SK-N-SH (cell line): ENCODE results near the gene TMEM145. TPM values are rescaled to one million over a fixed set of nuclear protein-coding genes. Genes with fewer than 3 reads are reported as not detected.

Experiments
- CTCF ChIA-PET: fragments of 300-600, 350-600 bp; formaldehyde crosslinking; extraction: SDS; loops from one replicate; lab custom pipeline; 2021; lab: Yijun Ruan, JAX
- POLR2A ChIA-PET: fragments of 350-600 bp; sonication (Branson Sonifier 250); formaldehyde crosslinking; extraction: SDS; loops from one replicate; lab custom pipeline; 2020; ENCODE audit warnings: antibody characterized with exemption, inconsistent platforms; lab: Yijun Ruan, JAX
- DNase-seq: peaks from one replicate; pipeline ENCODE4 v3.0.0; 2012
- H2AFZ ChIP-seq: fragments of 200-600 bp; sonication (generic); 2 replicates; pipeline ENCODE4 v1.8.1; 2016; ENCODE audit warnings: antibody characterized with exemption, mild to moderate bottlenecking, low read depth
- H3F3A ChIP-seq: fragments of 200-600 bp; sonication (generic); replicated peaks from 2 replicates; pipeline ENCODE3; 2016; ENCODE audit warnings: antibody characterized with exemption, mild to moderate bottlenecking; ENCODE audit not compliant: insufficient read depth
- H3K27ac ChIP-seq, 2 experiments: fragments of 200-500 bp in 1 of 2; fragments of 200-600 bp in 1 of 2; sonication (Bioruptor generic) in 1 of 2; sonication (generic), shearing (Covaris generic) in 1 of 2; 2 replicates each; pipeline versions ENCODE4 v1.5.1 to v1.6.1; 2014 to 2016; ENCODE audit warnings: low read depth in 2 of 2, inconsistent platforms in 1 of 2, low read length in 1 of 2, mild to moderate bottlenecking in 1 of 2, mixed read lengths in 1 of 2
- H3K27me3 ChIP-seq: fragments of 200-600 bp; sonication (generic), shearing (Covaris generic); 2 replicates; pipeline ENCODE4 v1.6.1; 2016; ENCODE audit warnings: mixed run types; ENCODE audit not compliant: insufficient read depth
- H3K36me3 ChIP-seq, 2 experiments: fragments of 200-500 bp in 1 of 2; fragments of 200-600 bp in 1 of 2; sonication (Bioruptor generic) in 1 of 2; sonication (generic) in 1 of 2; replicated peaks in 1 of 2; 2 replicates each; pipeline versions ENCODE3 to v1.5.1; 2014 to 2016; ENCODE audit warnings: low read length in 1 of 2, mild to moderate bottlenecking in 1 of 2; ENCODE audit not compliant: insufficient read depth in 2 of 2, control insufficient read depth in 1 of 2
- H3K4me1 ChIP-seq, 2 experiments: fragments of 200-500 bp in 1 of 2; fragments of 200-600 bp in 1 of 2; sonication (Bioruptor generic) in 1 of 2; sonication (generic), shearing (Covaris generic) in 1 of 2; 2 replicates each; pipeline versions ENCODE4 v1.5.1 to v1.6.1; 2014 to 2016; ENCODE audit warnings: low read depth in 1 of 2, low read length in 1 of 2, mixed run types in 1 of 2; ENCODE audit not compliant: insufficient read depth in 2 of 2, control insufficient read depth in 1 of 2
- H3K4me2 ChIP-seq: fragments of 200-600 bp; sonication (generic), shearing (Covaris generic); 2 replicates; pipeline ENCODE4 v1.6.1; 2017; ENCODE audit warnings: mixed run types
- H3K4me3 ChIP-seq, 2 experiments: fragments of 200-500 bp in 1 of 2; fragments of 200-600 bp in 1 of 2; sonication (Bioruptor generic) in 1 of 2; sonication (generic), shearing (Covaris generic) in 1 of 2; 2 replicates each; pipeline versions ENCODE4 v1.5.1 to v1.8.1; 2014 to 2016; ENCODE audit warnings: low read depth in 2 of 2, inconsistent platforms in 1 of 2, low read length in 1 of 2, mild to moderate bottlenecking in 1 of 2, mixed read lengths in 1 of 2, moderate library complexity in 1 of 2
- H3K79me2 ChIP-seq: fragments of 200-600 bp; sonication (generic); 2 replicates; pipeline ENCODE4 v1.8.1; 2017; ENCODE audit warnings: mild to moderate bottlenecking; ENCODE audit not compliant: insufficient read depth
- H3K9ac ChIP-seq: fragments of 200-600 bp; sonication (generic); 2 replicates; pipeline ENCODE4 v1.6.1; 2017; ENCODE audit warnings: mixed run types
- H3K9me2 ChIP-seq: fragments of 200-600 bp; sonication (generic); 2 replicates; pipeline ENCODE4 v1.6.1; 2017; ENCODE audit warnings: mixed run types
- H3K9me3 ChIP-seq: fragments of 200-600 bp; sonication (generic); 2 replicates; pipeline ENCODE4 v1.6.1; 2017; ENCODE audit warnings: mixed run types, mild to moderate bottlenecking, moderate library complexity
- H4K20me1 ChIP-seq: fragments of 200-600 bp; sonication (generic); 2 replicates; pipeline ENCODE4 v1.6.1; 2017; ENCODE audit warnings: mild to moderate bottlenecking, mixed run types; ENCODE audit not compliant: insufficient read depth
- CHD2 ChIP-seq: fragments of 150-350 bp; IDR thresholded peaks from 2 replicates; pipeline ENCODE4 v1.6.1; 2018; ENCODE audit warnings: low read length; ENCODE audit not compliant: partially characterized antibody
- ELF1 ChIP-seq: IDR thresholded peaks from 2 replicates; pipeline ENCODE4 v1.4.0; 2012
- EP300 ChIP-seq, 2 experiments: IDR thresholded peaks; 2 replicates each; pipeline versions ENCODE4 v1.4.0 to v1.6.1; 2012; ENCODE audit warnings: borderline replicate concordance in 1 of 2, low read depth in 1 of 2, low read length in 1 of 2
- EZH2phosphoT487 ChIP-seq: fragments of 200-600 bp; sonication (generic); IDR thresholded peaks from 2 replicates; pipeline ENCODE4 v1.6.1; 2017; ENCODE audit warnings: low read depth, mixed run types, mild to moderate bottlenecking, antibody characterized with exemption, moderate library complexity, borderline replicate concordance
- FOSL2 ChIP-seq: IDR thresholded peaks from 2 replicates; pipeline ENCODE4 v1.4.0; 2012; ENCODE audit warnings: low read depth, mild to moderate bottlenecking, moderate library complexity, borderline replicate concordance
- FOXJ3 ChIP-seq: sonication (generic); formaldehyde crosslinking; IDR thresholded peaks from 2 replicates; pipeline ENCODE4 v1.5.1; 2020; ENCODE audit warnings: mild to moderate bottlenecking, missing genetic modification reagents
- FOXM1 ChIP-seq: IDR thresholded peaks from 2 replicates; pipeline ENCODE4 v1.4.0; 2012; ENCODE audit warnings: low read depth, mild to moderate bottlenecking
- GABPA ChIP-seq: IDR thresholded peaks from 2 replicates; pipeline ENCODE4 v1.4.0; 2012; ENCODE audit warnings: low read depth, mild to moderate bottlenecking
- GATA2 ChIP-seq: sonication (generic); formaldehyde crosslinking; IDR thresholded peaks from 2 replicates; pipeline ENCODE4 v1.5.0; 2020; ENCODE audit warnings: mild to moderate bottlenecking, missing genetic modification reagents
- JUND ChIP-seq: IDR thresholded peaks from 2 replicates; pipeline ENCODE4 v1.4.0; 2012
- MEF2A ChIP-seq: IDR thresholded peaks from 2 replicates; pipeline ENCODE4 v1.4.0; 2012; ENCODE audit warnings: low read depth, borderline replicate concordance
- NFIC ChIP-seq: IDR thresholded peaks from 2 replicates; pipeline ENCODE4 v1.4.0; 2012; ENCODE audit warnings: borderline replicate concordance
- NRF1 ChIP-seq: IDR thresholded peaks from 2 replicates; pipeline ENCODE4 v1.6.1; 2012; ENCODE audit warnings: low read depth, mild to moderate bottlenecking, low read length
- POLR2AphosphoS5 ChIP-seq: IDR thresholded peaks from 2 replicates; pipeline ENCODE4 v1.6.1; 2012; ENCODE audit warnings: low read depth, low read length
- RAD21 ChIP-seq: IDR thresholded peaks from 2 replicates; pipeline ENCODE4 v1.6.1; 2012; ENCODE audit warnings: mild to moderate bottlenecking, low read length
- RCOR1 ChIP-seq: fragments of 150-350 bp; IDR thresholded peaks from 2 replicates; pipeline ENCODE4 v1.6.1; 2017; ENCODE audit warnings: antibody characterized with exemption, low read length
- REST ChIP-seq: IDR thresholded peaks from 2 replicates; pipeline ENCODE4 v1.6.1; 2012; ENCODE audit warnings: mild to moderate bottlenecking, low read depth, low read length, moderate library complexity
- RFX5 ChIP-seq: IDR thresholded peaks from 2 replicates; pipeline ENCODE4 v1.6.1; 2012; ENCODE audit warnings: mild to moderate bottlenecking, improper control_type of control experiment, low read length
- RXRA ChIP-seq: IDR thresholded peaks from 2 replicates; pipeline ENCODE4 v1.4.0; 2012; ENCODE audit warnings: low read depth, mild to moderate bottlenecking, borderline replicate concordance
- SIN3A ChIP-seq: IDR thresholded peaks from 2 replicates; pipeline ENCODE4 v1.6.1; 2012; ENCODE audit warnings: low read depth, mild to moderate bottlenecking, low read length, moderate library complexity, borderline replicate concordance
- TCF12 ChIP-seq: IDR thresholded peaks from 2 replicates; pipeline ENCODE4 v1.4.0; 2012
- TEAD4 ChIP-seq: IDR thresholded peaks from 2 replicates; pipeline ENCODE4 v1.4.0; 2012; ENCODE audit warnings: mild to moderate bottlenecking, borderline replicate concordance; ENCODE audit not compliant: insufficient read depth
- USF2 ChIP-seq: fragments of 150-350 bp; IDR thresholded peaks from 2 replicates; pipeline ENCODE4 v1.6.1; 2017; ENCODE audit warnings: antibody characterized with exemption, low read length, low read depth, borderline replicate concordance
- YY1 ChIP-seq: IDR thresholded peaks from 2 replicates; pipeline ENCODE4 v1.4.0; 2012; ENCODE audit warnings: low read depth, mild to moderate bottlenecking
- WGBS: methylation state at CpG from one replicate; pipeline ENCODE4 v1.1.6; 2017; ENCODE audit warnings: low lambda C conversion rate; 5-methylcytosine and 5-hydroxymethylcytosine counted together
- polyA plus RNA-seq, 3 experiments: library from polyadenylated mRNA; depleted of rRNA; stranded (reverse); fragments of >200 nt; gene quantifications; 2 replicates each; pipeline ENCODE4 v1.2.3, GENCODE V29; 2012
- TF ChIP-seq, protein P1 (sequence below): IDR thresholded peaks from 2 replicates; pipeline ENCODE4 v1.4.0; 2012; ENCODE audit warnings: low read depth, borderline replicate concordance
- TF ChIP-seq, protein P2 (sequence below): fragments of 150-350 bp; IDR thresholded peaks from 2 replicates; pipeline ENCODE4 v1.6.1; 2016; ENCODE audit warnings: mild to moderate bottlenecking, low read depth, low read length
- TF ChIP-seq, protein P3 (sequence below): IDR thresholded peaks from 2 replicates; pipeline ENCODE4 v1.4.0; 2012; ENCODE audit warnings: low read depth

TMEM145 gene
- polyA plus RNA-seq, 1 of the 3 experiments (the other 2 are of a cell fraction), result 2.0 TPM

GRCh38 chr19:42268142-42268703, 44.9 kb upstream of the TMEM145 start:
- Histone ChIP-seq H3K9me3 (no peaks in the 10 kb centered on the region), H3K4me2 (peak overlapping the region; percentile 84), H4K20me1 (no peaks in the 10 kb centered on the region), H3K4me3 (peak overlapping the region; percentile 74 to 88), H3K9ac (peak overlapping the region; percentile 99), H3K27me3 (no peaks in the 10 kb centered on the region), H3K9me2 (no peaks in the 10 kb centered on the region), H3K4me1 (peaks cover 13 to 29% of the 10 kb centered on the region in 2 experiments; a peak in 3 of 4 replicates), H3K36me3 (peaks cover 0 to 15% of the 10 kb centered on the region in 2 experiments), H3F3A (peaks cover 8% of the 10 kb centered on the region), H3K27ac (peak overlapping the region; percentile 98 to 99), H2AFZ (peak overlapping the region; percentile 80), H3K79me2 (peaks cover 39% of the 10 kb centered on the region)
- ChIA-PET POLR2A (no interaction called here), CTCF (no interaction called here)
- DNase-seq, result peak; percentile 89
- WGBS, result under 1% methylated on average over 25 of the region's 46 CpGs
- TF ChIP-seq REST (0 out of 2 replicates have a peak, but pooled peaks have one; percentile 10), FOXJ3 (CRISPR knock-in tag) (0 out of 2 replicates have a peak, but pooled peaks have one; percentile 34), RAD21 (no peak; the same call in 1 of the 2 replicates), NFIC (no peak), JUND (peak; percentile 33; the same call in 1 of the 2 replicates), FOSL2 (no peak; the same call in 1 of the 2 replicates), USF2 (no peak; the same call in 1 of the 2 replicates), YY1 (no peak), TCF12 (no peak), POLR2AphosphoS5 (no peak), RFX5 (peak; percentile 93), RCOR1 (peak; percentile 44; the same call in 1 of the 2 replicates), RXRA (no peak), TEAD4 (no peak), MEF2A (no peak), NRF1 (no peak), CHD2 (peak; percentile 98), ELF1 (no peak; the same call in 1 of the 2 replicates), GABPA (no peak), EZH2phosphoT487 (no peak), SIN3A (no peak), FOXM1 (no peak), GATA2 (no peak), EP300 (IDR thresholded peaks at IDR 0.05; ENCODE audit: borderline replicate concordance in 1 of 2, low read depth in 1 of 2, low read length in 1 of 2) (peak; percentile 47 to 90; a peak in 2 of 4 replicates)
- TF ChIP-seq, protein P1, sequence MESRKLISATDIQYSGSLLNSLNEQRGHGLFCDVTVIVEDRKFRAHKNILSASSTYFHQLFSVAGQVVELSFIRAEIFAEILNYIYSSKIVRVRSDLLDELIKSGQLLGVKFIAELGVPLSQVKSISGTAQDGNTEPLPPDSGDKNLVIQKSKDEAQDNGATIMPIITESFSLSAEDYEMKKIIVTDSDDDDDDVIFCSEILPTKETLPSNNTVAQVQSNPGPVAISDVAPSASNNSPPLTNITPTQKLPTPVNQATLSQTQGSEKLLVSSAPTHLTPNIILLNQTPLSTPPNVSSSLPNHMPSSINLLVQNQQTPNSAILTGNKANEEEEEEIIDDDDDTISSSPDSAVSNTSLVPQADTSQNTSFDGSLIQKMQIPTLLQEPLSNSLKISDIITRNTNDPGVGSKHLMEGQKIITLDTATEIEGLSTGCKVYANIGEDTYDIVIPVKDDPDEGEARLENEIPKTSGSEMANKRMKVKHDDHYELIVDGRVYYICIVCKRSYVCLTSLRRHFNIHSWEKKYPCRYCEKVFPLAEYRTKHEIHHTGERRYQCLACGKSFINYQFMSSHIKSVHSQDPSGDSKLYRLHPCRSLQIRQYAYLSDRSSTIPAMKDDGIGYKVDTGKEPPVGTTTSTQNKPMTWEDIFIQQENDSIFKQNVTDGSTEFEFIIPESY, result no peak
- TF ChIP-seq, protein P2, sequence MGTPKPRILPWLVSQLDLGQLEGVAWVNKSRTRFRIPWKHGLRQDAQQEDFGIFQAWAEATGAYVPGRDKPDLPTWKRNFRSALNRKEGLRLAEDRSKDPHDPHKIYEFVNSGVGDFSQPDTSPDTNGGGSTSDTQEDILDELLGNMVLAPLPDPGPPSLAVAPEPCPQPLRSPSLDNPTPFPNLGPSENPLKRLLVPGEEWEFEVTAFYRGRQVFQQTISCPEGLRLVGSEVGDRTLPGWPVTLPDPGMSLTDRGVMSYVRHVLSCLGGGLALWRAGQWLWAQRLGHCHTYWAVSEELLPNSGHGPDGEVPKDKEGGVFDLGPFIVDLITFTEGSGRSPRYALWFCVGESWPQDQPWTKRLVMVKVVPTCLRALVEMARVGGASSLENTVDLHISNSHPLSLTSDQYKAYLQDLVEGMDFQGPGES, result no peak
- TF ChIP-seq, protein P3, sequence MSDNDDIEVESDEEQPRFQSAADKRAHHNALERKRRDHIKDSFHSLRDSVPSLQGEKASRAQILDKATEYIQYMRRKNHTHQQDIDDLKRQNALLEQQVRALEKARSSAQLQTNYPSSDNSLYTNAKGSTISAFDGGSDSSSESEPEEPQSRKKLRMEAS, result peak; percentile 88
